ENCODE measurements around the gene LRP2BP.

- TF ChIP-seq CTCF (IDR thresholded peaks at IDR 0.05; ENCODE audit: poor library complexity) (no peak), EZH2 (IDR thresholded peaks at IDR 0.05; ENCODE audit: borderline replicate concordance) (no peak), EZH2phosphoT487 (IDR thresholded peaks at IDR 0.05; ENCODE audit: low read depth, severe bottlenecking, unreplicated experiment) (no peak)
Measured at GRCh38 chr4:185344743-185345538, 50.8 kb downstream of the LRP2BP start.
